Skeletal muscle satellite cell (primary cell): ENCODE results near the gene ARID1B.
A peak's percentile ranks its signal among the peaks of the same experiment; 100 is the strongest.

Source experiments
- H3K27me3 ChIP-seq: 2 replicates; pipeline ENCODE4 v1.7.0; 2013; ENCODE audit warnings: low read length; ENCODE audit not compliant: control insufficient read depth, insufficient read depth
- H3K36me3 ChIP-seq: 2 replicates; pipeline ENCODE4 v1.7.0; 2013; ENCODE audit warnings: mild to moderate bottlenecking, control low read depth, low read length; ENCODE audit not compliant: insufficient read depth
- H3K4me1 ChIP-seq: 2 replicates; pipeline ENCODE4 v1.7.0; 2013; ENCODE audit warnings: low read length; ENCODE audit not compliant: control insufficient read depth, insufficient read depth
- H3K4me2 ChIP-seq: 2 replicates; pipeline ENCODE4 v1.7.0; 2013; ENCODE audit warnings: mild to moderate bottlenecking, low read length
- H3K4me3 ChIP-seq: 2 replicates; pipeline ENCODE4 v1.7.0; 2013; ENCODE audit warnings: low read length
- H3K9ac ChIP-seq: 2 replicates; pipeline ENCODE4 v1.7.0; 2013; ENCODE audit warnings: mild to moderate bottlenecking, low read depth, low read length, moderate library complexity
- H3K9me3 ChIP-seq: replicated peaks from 2 replicates; pipeline ENCODE4 v1.7.0; 2013; ENCODE audit warnings: mild to moderate bottlenecking, control low read depth, low read length

The ARID1B gene

DNA sequence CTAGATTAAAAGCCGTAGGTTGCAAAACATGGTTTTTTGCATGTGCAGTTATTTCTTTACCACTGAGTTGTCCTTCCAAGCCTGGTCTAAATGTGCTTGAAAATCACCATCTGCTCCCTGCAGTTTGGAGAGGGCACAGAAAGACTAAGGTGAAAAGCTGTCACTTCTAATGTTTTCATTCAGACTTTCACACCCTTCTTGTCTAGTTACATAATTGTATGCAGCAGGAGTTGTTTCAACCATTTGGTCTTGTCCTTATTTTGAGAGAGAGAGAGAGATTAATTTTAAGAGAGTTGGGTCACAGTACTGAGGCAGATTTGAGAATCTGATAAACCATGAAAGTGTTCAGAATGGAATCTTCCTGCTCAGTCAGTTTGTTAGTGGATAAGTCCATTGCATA, 82.5 kb downstream of the ARID1B start:
- Histone ChIP-seq H3K4me2 (no peak overlapping the region), H3K36me3 (no peaks in the 10 kb centered on the region), H3K9me3 (no peaks in the 10 kb centered on the region), H3K4me1 (no peaks in the 10 kb centered on the region), H3K4me3 (no peak overlapping the region), H3K27me3 (no peaks in the 10 kb centered on the region), H3K9ac (no peak overlapping the region)

DNA sequence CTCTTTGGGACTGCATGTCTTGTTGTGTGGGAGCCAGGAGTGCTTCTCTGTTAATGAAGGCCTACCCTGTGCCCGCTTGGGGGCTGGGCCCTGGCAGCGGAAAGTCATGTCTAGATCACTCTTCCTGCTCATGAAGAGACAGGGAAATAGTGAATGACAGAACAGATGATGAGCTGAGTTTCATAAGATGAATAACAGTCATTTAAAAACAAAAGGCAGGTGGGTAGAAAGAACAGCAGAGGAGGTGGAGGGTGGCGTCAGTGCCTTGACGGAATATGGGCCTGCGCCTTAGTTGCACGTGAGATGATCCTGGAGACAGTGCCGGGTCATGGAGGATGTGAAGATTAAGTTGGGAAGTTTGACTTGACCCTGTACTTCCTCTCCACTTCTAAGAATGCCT, 85.5 kb downstream of the ARID1B start:
- Histone ChIP-seq H3K36me3 (no peaks in the 10 kb centered on the region), H3K4me3 (no peak overlapping the region), H3K9me3 (no peaks in the 10 kb centered on the region), H3K4me1 (peaks cover 13% of the 10 kb centered on the region), H3K9ac (no peak overlapping the region), H3K4me2 (no peak overlapping the region), H3K27me3 (no peaks in the 10 kb centered on the region)

DNA sequence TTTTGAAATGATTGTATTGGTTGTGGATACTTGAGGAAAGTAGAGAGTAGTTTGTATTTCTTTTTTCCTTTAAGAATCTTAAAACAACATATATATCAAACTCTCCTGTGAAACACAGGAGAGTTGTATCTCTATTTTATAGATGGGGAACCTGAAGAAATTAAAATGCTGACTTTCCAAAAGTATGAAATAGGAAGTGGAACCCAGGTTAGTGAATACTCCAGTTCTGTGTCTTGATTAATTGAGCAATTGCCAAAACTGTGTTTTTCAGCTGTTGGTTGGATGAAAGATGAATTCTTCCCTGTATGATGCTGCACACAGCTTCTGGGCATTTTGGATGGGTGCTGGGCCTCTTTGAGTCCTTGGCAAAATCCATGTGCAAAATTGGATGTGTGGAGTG, 86.3 kb downstream of the ARID1B start:
- no peak overlapping the region for H3K4me2 ChIP-seq
- no peaks in the 10 kb centered on the region for H3K27me3 ChIP-seq
- no peak overlapping the region for H3K4me3 ChIP-seq
- peaks cover 13% of the 10 kb centered on the region for H3K4me1 ChIP-seq
- no peaks in the 10 kb centered on the region for H3K36me3 ChIP-seq
- no peaks in the 10 kb centered on the region for H3K9me3 ChIP-seq
- H3K9ac ChIP-seq = no peak overlapping the region

DNA sequence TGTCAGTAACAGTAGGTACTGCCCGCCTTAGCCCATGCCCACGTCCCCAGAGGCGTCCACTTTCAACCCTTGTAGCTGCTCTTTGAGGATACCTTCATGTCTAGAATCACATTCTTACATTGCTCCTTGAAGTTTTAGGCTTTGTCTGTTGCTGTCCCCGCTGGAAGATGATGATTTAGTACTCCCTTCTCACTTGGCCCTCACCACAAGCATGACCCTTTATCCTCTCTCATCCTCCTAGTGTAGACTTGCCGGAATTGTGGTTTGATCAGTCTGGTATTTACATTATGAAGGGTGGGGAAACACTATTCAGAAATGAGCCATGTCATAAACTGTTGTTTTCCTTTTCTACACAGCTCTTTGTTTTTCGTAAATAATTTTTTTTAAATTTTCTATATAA, 87.4 kb downstream of the ARID1B start:
- no peaks in the 10 kb centered on the region for H3K36me3 ChIP-seq
- no peak overlapping the region for H3K9ac ChIP-seq
- H3K4me2 ChIP-seq = no peak overlapping the region
- H3K4me3 ChIP-seq = no peak overlapping the region
- no peaks in the 10 kb centered on the region for H3K27me3 ChIP-seq
- H3K4me1 ChIP-seq = peaks cover 13% of the 10 kb centered on the region
- H3K9me3 ChIP-seq = no peaks in the 10 kb centered on the region

DNA sequence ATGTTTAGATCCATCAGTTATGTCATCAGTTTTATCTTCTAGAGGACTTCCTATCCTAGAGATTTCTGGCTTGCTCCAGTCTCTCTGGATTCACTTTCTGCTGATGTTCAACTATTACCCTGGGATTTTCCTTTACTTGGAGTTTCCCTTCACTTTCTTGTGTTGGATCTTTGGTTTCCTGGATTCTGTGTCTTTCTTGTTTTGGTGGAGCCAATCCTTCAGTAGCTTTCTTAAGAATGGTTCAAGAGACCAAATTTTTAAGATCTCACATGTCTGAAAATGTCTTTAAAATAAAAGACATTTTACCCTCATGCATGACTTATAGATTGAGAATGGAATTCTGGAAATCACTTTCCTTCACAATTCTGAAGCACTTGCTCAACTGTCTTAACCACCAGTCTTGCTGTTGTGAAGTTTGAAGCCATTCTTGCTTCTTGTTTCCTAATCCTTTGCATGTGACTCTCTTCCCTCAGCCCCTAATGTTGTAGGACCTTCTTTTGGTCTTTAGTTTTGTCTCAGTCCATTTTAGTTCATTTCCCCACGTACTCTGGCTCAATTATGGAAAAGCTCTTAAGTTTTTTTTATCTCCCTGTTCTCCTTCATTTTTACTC, 87.9 kb downstream of the ARID1B start:
- no peak overlapping the region for H3K4me3 ChIP-seq
- no peak overlapping the region for H3K4me2 ChIP-seq
- peaks cover 13% of the 10 kb centered on the region for H3K4me1 ChIP-seq
- H3K36me3 ChIP-seq = no peaks in the 10 kb centered on the region
- H3K27me3 ChIP-seq = no peaks in the 10 kb centered on the region
- H3K9ac ChIP-seq = no peak overlapping the region
- no peaks in the 10 kb centered on the region for H3K9me3 ChIP-seq

DNA sequence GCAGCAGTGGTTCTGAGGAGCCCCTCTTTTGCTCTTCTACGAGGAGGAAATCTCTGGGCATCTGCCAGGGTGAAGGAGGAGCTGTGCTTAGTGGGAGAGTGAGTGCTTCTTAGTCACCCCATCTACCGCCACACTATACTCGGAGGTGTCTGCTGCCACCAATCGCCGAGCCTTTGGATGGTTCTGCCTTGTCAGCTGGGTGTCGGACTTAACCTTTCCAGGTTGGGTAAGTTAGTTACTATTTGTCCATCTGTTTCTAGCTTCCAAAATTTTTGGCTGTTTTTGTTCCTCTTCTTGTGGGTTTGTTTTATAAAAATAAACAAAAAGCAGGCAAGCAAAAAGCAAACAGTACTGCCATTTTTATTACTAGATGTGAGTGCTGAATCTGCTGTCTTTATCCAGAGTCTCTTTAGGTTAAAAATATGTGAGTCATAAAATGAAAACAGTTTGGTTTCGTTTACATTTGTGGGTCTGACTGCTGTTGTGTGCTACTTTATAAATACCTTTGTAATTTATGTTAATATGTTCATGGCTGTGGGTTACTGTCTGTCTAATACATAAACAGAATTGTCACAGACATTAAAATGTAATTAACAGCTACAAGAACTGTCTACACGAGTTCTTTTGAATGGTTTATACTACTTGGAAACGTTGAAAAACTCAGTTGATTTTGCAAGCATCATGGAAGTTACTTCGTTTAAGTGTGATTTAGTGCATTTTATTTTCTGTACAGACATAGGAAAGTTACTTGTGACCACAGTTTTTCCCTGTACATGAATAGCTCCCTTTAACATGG, 89.2 kb downstream of the ARID1B start:
- Histone ChIP-seq H3K4me2 (peak overlapping the region; percentile 31), H3K9ac (no peak overlapping the region), H3K4me3 (no peak overlapping the region), H3K4me1 (peaks cover 13% of the 10 kb centered on the region), H3K27me3 (no peaks in the 10 kb centered on the region), H3K9me3 (no peaks in the 10 kb centered on the region), H3K36me3 (no peaks in the 10 kb centered on the region)

DNA sequence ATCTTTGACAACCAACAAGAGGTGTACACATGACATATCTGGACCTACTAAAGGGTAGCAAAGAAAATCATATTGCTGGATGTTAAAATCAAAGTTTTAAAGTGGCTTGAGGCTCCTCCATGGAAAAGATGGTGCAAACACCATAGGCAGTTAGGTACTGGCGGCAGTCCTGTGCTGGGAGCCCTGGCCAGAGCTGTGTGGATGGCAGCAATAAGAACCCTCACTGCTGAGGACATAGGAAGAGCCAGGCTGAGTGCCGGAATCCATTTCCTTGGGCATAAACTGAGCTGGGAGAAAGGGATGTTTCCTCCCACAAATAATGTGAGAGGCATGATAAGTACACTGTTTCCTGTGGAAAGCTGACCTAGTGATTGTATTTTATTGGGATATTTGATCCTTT, 89.9 kb downstream of the ARID1B start:
- Histone ChIP-seq H3K9me3 (no peaks in the 10 kb centered on the region), H3K9ac (no peak overlapping the region), H3K4me1 (peaks cover 13% of the 10 kb centered on the region), H3K4me2 (peak overlapping the region; percentile 31), H3K4me3 (no peak overlapping the region), H3K36me3 (no peaks in the 10 kb centered on the region), H3K27me3 (no peaks in the 10 kb centered on the region)

DNA sequence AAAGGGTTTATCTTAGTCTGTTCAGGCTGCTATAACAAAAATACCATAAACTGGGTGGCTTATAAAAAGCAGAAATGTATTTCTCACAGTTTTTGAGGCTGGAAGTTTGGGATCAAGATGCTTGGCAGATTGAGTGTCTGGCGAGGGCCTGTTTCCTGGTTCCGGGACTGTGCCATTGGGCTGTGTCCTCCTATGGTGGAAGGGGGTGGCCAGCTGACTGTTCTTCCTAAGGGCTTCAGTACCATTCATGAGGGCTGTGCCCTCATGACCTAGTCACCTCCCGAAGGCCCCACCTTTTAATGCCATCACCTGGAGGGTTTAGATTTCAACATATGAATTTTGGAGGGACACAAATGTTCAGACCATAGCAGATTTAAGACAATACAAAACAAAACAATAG, 91.2 kb downstream of the ARID1B start:
- Histone ChIP-seq H3K9ac (no peak overlapping the region), H3K36me3 (no peaks in the 10 kb centered on the region), H3K9me3 (no peaks in the 10 kb centered on the region), H3K4me1 (peaks cover 13% of the 10 kb centered on the region), H3K4me3 (no peak overlapping the region), H3K4me2 (no peak overlapping the region), H3K27me3 (no peaks in the 10 kb centered on the region)

DNA sequence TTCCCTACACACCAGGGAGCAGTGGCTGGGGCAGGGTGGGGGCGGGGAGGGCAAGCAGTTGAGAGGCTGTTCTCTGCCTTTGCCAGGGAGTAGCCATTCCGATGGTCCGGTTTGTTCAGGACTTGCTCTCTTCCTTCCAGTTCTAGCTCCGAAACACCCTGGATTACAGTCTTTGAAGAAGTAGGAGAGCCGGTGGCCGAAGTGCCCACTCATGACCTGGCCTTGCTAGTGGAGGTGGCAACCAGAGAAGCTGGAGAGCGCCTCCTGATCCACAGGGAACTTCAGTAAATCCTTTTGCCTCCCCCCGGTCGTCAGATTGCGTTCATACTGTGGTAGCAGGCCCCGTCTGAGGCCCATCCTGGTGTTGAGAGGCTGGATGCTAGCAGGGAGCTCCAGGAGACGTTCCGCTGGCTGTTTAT, 92.8 kb downstream of the ARID1B start:
- Histone ChIP-seq H3K4me2 (no peak overlapping the region), H3K27me3 (no peaks in the 10 kb centered on the region), H3K36me3 (no peaks in the 10 kb centered on the region), H3K9me3 (no peaks in the 10 kb centered on the region), H3K4me1 (peaks cover 13% of the 10 kb centered on the region), H3K9ac (no peak overlapping the region), H3K4me3 (no peak overlapping the region)

DNA sequence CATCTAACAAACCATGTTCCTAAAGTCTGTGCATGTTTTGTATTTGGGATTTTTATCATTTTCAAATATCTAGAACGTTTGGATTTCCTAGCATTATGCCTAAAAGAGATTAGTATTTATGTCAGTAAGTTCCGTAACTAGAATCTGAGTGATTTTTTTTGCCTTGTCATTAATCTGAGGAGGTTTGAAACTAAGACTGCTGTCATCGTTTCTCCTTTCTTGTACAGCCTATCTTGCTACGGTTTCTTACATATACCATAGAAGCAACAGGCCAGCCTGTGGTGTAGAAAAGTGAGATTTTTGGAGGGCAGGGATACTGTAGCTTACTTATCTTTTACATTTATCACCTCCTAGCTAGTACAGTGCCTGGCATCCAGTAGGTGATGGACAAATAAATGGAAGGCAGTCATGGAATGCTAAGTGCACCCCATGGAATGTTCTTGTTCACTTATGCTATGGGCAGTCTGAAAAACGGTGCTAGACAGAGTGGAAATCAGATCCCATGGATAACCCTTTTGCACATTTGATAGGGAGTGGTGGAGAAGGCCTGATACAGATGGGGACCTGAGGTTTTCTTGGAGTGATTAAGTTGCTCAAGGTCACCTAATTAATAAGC, 93.9 kb downstream of the ARID1B start:
- H3K9ac ChIP-seq = no peak overlapping the region
- H3K36me3 ChIP-seq = no peaks in the 10 kb centered on the region
- no peaks in the 10 kb centered on the region for H3K9me3 ChIP-seq
- H3K27me3 ChIP-seq = no peaks in the 10 kb centered on the region
- peaks cover 12% of the 10 kb centered on the region for H3K4me1 ChIP-seq
- no peak overlapping the region for H3K4me3 ChIP-seq
- H3K4me2 ChIP-seq = no peak overlapping the region

DNA sequence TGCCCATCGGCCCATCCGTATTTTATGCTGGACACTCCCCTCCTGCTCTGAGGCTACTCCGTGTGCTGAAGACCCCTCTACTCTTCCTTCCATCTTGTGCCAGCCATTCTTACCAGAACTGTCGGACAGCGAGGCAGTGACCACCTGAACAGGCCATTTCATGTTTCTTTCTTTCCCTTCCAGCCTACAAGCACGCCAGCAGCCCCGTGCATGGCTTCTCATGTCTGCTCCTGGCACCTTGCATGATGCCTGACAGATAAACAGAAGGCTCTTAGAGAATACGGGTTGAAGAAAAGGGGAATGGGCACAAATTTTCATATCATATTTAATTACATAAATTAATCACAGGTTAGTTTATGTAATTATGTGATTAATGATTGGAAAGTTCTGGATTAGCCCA, 95.7 kb downstream of the ARID1B start:
- H3K27me3 ChIP-seq = no peaks in the 10 kb centered on the region

More for the DNA sequence above, 95.7 kb downstream of the ARID1B start:
- Histone ChIP-seq H3K9me3 (no peaks in the 10 kb centered on the region), H3K4me2 (no peak overlapping the region), H3K36me3 (no peaks in the 10 kb centered on the region), H3K9ac (no peak overlapping the region), H3K4me1 (no peaks in the 10 kb centered on the region), H3K4me3 (no peak overlapping the region)
